ENCODE data around the gene RAPGEF5. TPM values are rescaled to one million over a fixed set of nuclear protein-coding genes. Genes with fewer than 3 reads are reported as not detected.

RAPGEF5 gene
- polyA plus RNA-seq, 1 donor (not counting 4 experiments of a cell fraction or from before 2014, with no cell fraction given), result 2.1 TPM

- Histone ChIP-seq H3K4me1 (ENCODE audit: control insufficient read depth, extremely low read depth, insufficient read depth, low read length) (peaks cover 7% of the 10 kb centered on the region), H3K9me3 (ENCODE audit: control insufficient read depth, low read depth, low read length) (no peaks in the 10 kb centered on the region), H3K4me2 (ENCODE audit: control insufficient read depth, extremely low read depth, insufficient read depth, low read depth, low read length) (no peak overlapping the region), H3K79me2 (ENCODE audit: control insufficient read depth, insufficient read depth, low read length) (no peaks in the 10 kb centered on the region), H3K36me3 (ENCODE audit: control insufficient read depth in 2 of 2, extremely low read depth in 1 of 2, insufficient read depth in 2 of 2, low read length in 2 of 2) (no peaks in the 10 kb centered on the region), H3K9me1 (ENCODE audit: control insufficient read depth, extremely low read depth, insufficient read depth, low read length) (no peaks in the 10 kb centered on the region), H3K4me3 (ENCODE audit: control insufficient read depth in 2 of 3, extremely low read depth in 1 of 3, insufficient read depth in 2 of 3, low read depth in 1 of 3, low read length in 3 of 3) (no peak overlapping the region), H3K9ac (ENCODE audit: control insufficient read depth, extremely low read depth, insufficient read depth, low read length) (no peak overlapping the region), H3K27me3 (ENCODE audit: control insufficient read depth, extremely low read depth, insufficient read depth, low read length) (no peaks in the 10 kb centered on the region), H4K20me1 (ENCODE audit: control insufficient read depth, extremely low read depth, insufficient read depth, low read length) (no peaks in the 10 kb centered on the region), H2AFZ (ENCODE audit: control insufficient read depth, low read length) (no peak overlapping the region), H3K27ac (ENCODE audit: control insufficient read depth, insufficient read depth, low read length) (no peak overlapping the region)
- peak; percentile 96 for FAIRE-seq
- TF ChIP-seq CTCF (optimal IDR thresholded peaks at IDR 0.05 in 1 of 3, IDR thresholded peaks at IDR 0.05 in 1 of 3, conservative IDR thresholded peaks at IDR 0.05 in 1 of 3; ENCODE audit: extremely low read depth in 1 of 3, insufficient read depth in 2 of 3, low read length in 3 of 3), result no peak
- no peak for TF ChIP-seq EZH2 (IDR thresholded peaks at IDR 0.05; ENCODE audit: low read length)
- dilution Hi-C loops (cut with MboI; ENCODE audit: extremely low pct_ligation_motif_present, low sequenced_read_pairs), result no loop called here
- DNase-seq (ENCODE audit: low read depth, low spot score), result peak; percentile 19
Observed at GRCh38 chr7:22156205-22156604, 200.7 kb downstream of the RAPGEF5 start.

- peaks cover 7% of the 10 kb centered on the region for H3K4me1 ChIP-seq (ENCODE audit: control insufficient read depth, extremely low read depth, insufficient read depth, low read length)
- H3K27me3 ChIP-seq (ENCODE audit: control insufficient read depth, extremely low read depth, insufficient read depth, low read length), result no peaks in the 10 kb centered on the region
- H3K9me3 ChIP-seq (ENCODE audit: control insufficient read depth, low read depth, low read length), result no peaks in the 10 kb centered on the region
- H2AFZ ChIP-seq (ENCODE audit: control insufficient read depth, low read length), result no peak overlapping the region
- FAIRE-seq (no peak), DNase-seq (ENCODE audit: low read depth, low spot score) (no peak)
- no peak overlapping the region for H3K9ac ChIP-seq (ENCODE audit: control insufficient read depth, extremely low read depth, insufficient read depth, low read length)
- H3K4me3 ChIP-seq (ENCODE audit: control insufficient read depth in 2 of 3, extremely low read depth in 1 of 3, insufficient read depth in 2 of 3, low read depth in 1 of 3, low read length in 3 of 3), result no peak overlapping the region
- no peak for TF ChIP-seq EZH2 (IDR thresholded peaks at IDR 0.05; ENCODE audit: low read length)
- no peak for TF ChIP-seq CTCF (optimal IDR thresholded peaks at IDR 0.05 in 1 of 3, IDR thresholded peaks at IDR 0.05 in 1 of 3, conservative IDR thresholded peaks at IDR 0.05 in 1 of 3; ENCODE audit: extremely low read depth in 1 of 3, insufficient read depth in 2 of 3, low read length in 3 of 3)
- no peak overlapping the region for H3K27ac ChIP-seq (ENCODE audit: control insufficient read depth, insufficient read depth, low read length)
- H3K4me2 ChIP-seq (ENCODE audit: control insufficient read depth, extremely low read depth, insufficient read depth, low read depth, low read length), result no peak overlapping the region
- H3K9me1 ChIP-seq (ENCODE audit: control insufficient read depth, extremely low read depth, insufficient read depth, low read length), result no peaks in the 10 kb centered on the region
- dilution Hi-C loops (cut with MboI; ENCODE audit: extremely low pct_ligation_motif_present, low sequenced_read_pairs), result no loop called here
- H3K79me2 ChIP-seq (ENCODE audit: control insufficient read depth, insufficient read depth, low read length), result no peaks in the 10 kb centered on the region
- peaks cover 0 to 3% of the 10 kb centered on the region in 2 experiments for H3K36me3 ChIP-seq (ENCODE audit: control insufficient read depth in 2 of 2, extremely low read depth in 1 of 2, insufficient read depth in 2 of 2, low read length in 2 of 2)
- H4K20me1 ChIP-seq (ENCODE audit: control insufficient read depth, extremely low read depth, insufficient read depth, low read length), result no peaks in the 10 kb centered on the region
Observed at GRCh38 chr7:22154143-22154529, 202.8 kb downstream of the RAPGEF5 start.

Measured in keratinocyte (primary cell).